Osteoblast (primary cell): ENCODE results near the gene DNM1L. TPM values are rescaled to one million over a fixed set of nuclear protein-coding genes. Genes with fewer than 3 reads are reported as not detected.

ENCODE experiments used
- DNase-seq: peaks from one replicate; pipeline ENCODE4 v3.0.0; 2011; ENCODE audit warnings: low spot score, mixed read lengths; ENCODE audit not compliant: insufficient read length; ENCODE audit errors: missing footprints
- H2AFZ ChIP-seq: 2 replicates; pipeline ENCODE4 v1.6.0; 2011; ENCODE audit warnings: mild to moderate bottlenecking, low read length
- H3K27ac ChIP-seq: 2 replicates; pipeline ENCODE4 v1.5.1; 2011; ENCODE audit warnings: mild to moderate bottlenecking, low read depth, low read length, moderate library complexity
- H3K27me3 ChIP-seq: 2 replicates; pipeline ENCODE4 v1.6.0; 2012; ENCODE audit warnings: mild to moderate bottlenecking, control low read depth, inconsistent platforms, low read length, moderate library complexity; ENCODE audit not compliant: insufficient read depth
- H3K36me3 ChIP-seq: 2 replicates; pipeline ENCODE4 v1.5.1; 2011; ENCODE audit warnings: mild to moderate bottlenecking, low read length, control low read depth, moderate library complexity; ENCODE audit not compliant: insufficient read depth
- H3K4me1 ChIP-seq: 2 replicates; pipeline ENCODE4 v1.5.1; 2011; ENCODE audit warnings: mild to moderate bottlenecking, low read length, control low read depth, moderate library complexity; ENCODE audit not compliant: insufficient read depth
- H3K4me2 ChIP-seq: 2 replicates; pipeline ENCODE4 v1.6.0; 2011; ENCODE audit warnings: mild to moderate bottlenecking, low read length; ENCODE audit not compliant: insufficient read depth
- H3K4me3 ChIP-seq: fragments of 200-600 bp; sonication (generic); 3 replicates; pipeline ENCODE4 v1.5.1; 2012; ENCODE audit warnings: mild to moderate bottlenecking, low read length, inconsistent platforms; ENCODE audit not compliant: insufficient read depth
- H3K79me2 ChIP-seq: 2 replicates; pipeline ENCODE4 v1.6.0; 2012; ENCODE audit warnings: mild to moderate bottlenecking, low read length, control low read depth, inconsistent platforms; ENCODE audit not compliant: insufficient read depth
- H3K9me3 ChIP-seq: 2 replicates; pipeline ENCODE4 v1.5.1; 2011; ENCODE audit warnings: low read depth, low read length, control low read depth
- H4K20me1 ChIP-seq: 2 replicates; pipeline ENCODE4 v1.6.0; 2012; ENCODE audit warnings: mild to moderate bottlenecking, low read length, control low read depth; ENCODE audit not compliant: insufficient read depth
- total RNA-seq: library from RNA; depleted of rRNA; stranded (reverse); fragments of >200 nt; gene quantifications from 2 replicates; pipeline ENCODE4 v1.2.3, GENCODE V29; 2012
- TF ChIP-seq, protein P1 (sequence below): IDR thresholded peaks from 2 replicates; pipeline ENCODE4 v1.5.1; 2011; ENCODE audit warnings: mild to moderate bottlenecking, low read depth, low read length, moderate library complexity; ENCODE audit errors: extremely low read depth

The DNM1L gene
- total RNA-seq, 1 donor, result 74.9 TPM

DNA sequence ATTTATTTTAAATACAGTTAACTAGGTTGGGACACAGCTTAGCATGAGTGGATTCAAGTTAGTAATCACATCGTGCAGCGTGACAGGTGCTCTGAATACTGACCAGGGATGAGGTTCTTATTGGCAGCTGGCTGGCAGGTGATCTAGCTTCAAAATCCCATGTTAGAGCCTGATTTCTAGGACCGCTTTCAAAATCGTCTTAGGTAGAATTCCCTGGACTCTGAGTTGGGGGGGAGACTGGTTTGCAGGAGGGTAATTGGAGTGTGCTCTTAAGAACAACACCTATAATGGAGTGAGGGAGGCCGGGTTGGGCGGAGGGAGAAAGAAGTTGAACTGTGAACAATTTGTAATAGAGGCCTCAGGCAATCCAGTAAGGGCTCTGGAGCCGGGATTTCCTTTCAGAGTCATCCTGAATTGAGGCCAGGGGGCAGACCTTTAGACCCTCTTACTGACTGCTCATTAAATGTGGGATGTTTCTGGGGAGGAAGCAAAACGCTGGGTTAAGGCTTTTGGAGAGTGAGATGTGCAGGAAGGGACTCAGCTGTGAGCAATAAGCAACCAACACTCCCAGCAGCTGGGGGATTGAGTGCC is 77.5 kb downstream of the DNM1L start:
- Histone ChIP-seq H3K27ac (peak overlapping the region; percentile 85), H3K79me2 (peaks cover 30% of the 10 kb centered on the region), H3K27me3 (no peaks in the 10 kb centered on the region), H3K4me1 (peaks cover 12% of the 10 kb centered on the region), H4K20me1 (no peaks in the 10 kb centered on the region), H3K36me3 (peaks cover 17% of the 10 kb centered on the region), H2AFZ (peak overlapping the region; percentile 97), H3K9me3 (no peaks in the 10 kb centered on the region), H3K4me2 (peak overlapping the region; percentile 100), H3K4me3 (peak overlapping the region; percentile 83)
- DNase-seq, result no peak
- TF ChIP-seq, protein P1, sequence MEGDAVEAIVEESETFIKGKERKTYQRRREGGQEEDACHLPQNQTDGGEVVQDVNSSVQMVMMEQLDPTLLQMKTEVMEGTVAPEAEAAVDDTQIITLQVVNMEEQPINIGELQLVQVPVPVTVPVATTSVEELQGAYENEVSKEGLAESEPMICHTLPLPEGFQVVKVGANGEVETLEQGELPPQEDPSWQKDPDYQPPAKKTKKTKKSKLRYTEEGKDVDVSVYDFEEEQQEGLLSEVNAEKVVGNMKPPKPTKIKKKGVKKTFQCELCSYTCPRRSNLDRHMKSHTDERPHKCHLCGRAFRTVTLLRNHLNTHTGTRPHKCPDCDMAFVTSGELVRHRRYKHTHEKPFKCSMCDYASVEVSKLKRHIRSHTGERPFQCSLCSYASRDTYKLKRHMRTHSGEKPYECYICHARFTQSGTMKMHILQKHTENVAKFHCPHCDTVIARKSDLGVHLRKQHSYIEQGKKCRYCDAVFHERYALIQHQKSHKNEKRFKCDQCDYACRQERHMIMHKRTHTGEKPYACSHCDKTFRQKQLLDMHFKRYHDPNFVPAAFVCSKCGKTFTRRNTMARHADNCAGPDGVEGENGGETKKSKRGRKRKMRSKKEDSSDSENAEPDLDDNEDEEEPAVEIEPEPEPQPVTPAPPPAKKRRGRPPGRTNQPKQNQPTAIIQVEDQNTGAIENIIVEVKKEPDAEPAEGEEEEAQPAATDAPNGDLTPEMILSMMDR, result no peak

DNA sequence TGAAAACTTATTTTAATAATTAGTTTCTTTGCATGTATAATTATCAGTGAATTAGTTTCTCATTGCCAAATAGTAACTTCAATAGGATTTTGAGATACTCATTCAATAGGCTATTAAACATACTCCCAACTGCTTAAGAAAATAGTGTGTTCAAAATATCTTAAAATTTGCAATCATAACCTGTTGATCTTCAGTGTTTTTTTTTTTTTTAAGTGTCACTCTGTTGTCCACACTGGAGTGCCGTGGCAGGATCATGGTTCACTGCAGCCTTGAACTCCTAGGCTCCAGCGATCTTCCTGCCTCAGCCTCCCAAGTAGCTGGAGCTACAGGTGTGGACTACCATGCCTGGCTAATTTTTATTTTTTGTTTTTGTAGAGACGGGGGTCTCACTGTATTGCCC is 78.1 kb downstream of the DNM1L start:
- Histone ChIP-seq H3K79me2 (peaks cover 27% of the 10 kb centered on the region), H3K27ac (no peak overlapping the region), H3K4me1 (peaks cover 12% of the 10 kb centered on the region), H2AFZ (no peak overlapping the region), H3K27me3 (no peaks in the 10 kb centered on the region), H4K20me1 (no peaks in the 10 kb centered on the region), H3K36me3 (peaks cover 11% of the 10 kb centered on the region), H3K4me3 (no peak overlapping the region), H3K9me3 (no peaks in the 10 kb centered on the region), H3K4me2 (no peak overlapping the region)
- TF ChIP-seq, protein P1, result no peak
- no peak for DNase-seq

DNA sequence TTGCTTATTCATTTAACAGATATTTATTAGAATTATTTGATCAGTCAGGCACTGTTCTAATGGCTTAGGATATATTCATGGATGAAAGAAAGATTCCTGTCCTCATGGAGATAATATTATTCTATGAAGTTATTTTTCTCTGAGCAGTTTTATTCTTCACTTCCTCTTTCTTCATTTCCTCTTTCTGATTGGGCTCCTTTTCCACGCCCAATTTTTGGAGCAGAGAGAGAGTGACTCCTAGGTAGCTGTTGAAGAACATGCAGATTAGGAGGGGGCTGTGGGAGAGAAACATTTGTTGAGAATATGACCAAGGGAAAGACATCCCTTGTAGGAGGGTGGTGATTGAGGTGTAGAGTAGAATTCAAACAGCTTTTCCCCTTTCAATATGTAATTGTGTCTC is 82.6 kb downstream of the DNM1L start:
- Histone ChIP-seq H3K27ac (no peak overlapping the region), H3K4me1 (no peaks in the 10 kb centered on the region), H3K79me2 (no peaks in the 10 kb centered on the region), H3K4me3 (no peak overlapping the region), H3K36me3 (no peaks in the 10 kb centered on the region), H2AFZ (no peak overlapping the region), H3K4me2 (no peak overlapping the region), H4K20me1 (no peaks in the 10 kb centered on the region), H3K27me3 (no peaks in the 10 kb centered on the region), H3K9me3 (no peaks in the 10 kb centered on the region)
- DNase-seq, result no peak
- TF ChIP-seq, protein P1, result no peak

- Histone ChIP-seq H4K20me1 (no peaks in the 10 kb centered on the region), H3K27me3 (no peaks in the 10 kb centered on the region), H3K27ac (no peak overlapping the region), H3K4me2 (no peak overlapping the region), H3K4me1 (no peaks in the 10 kb centered on the region), H3K4me3 (no peak overlapping the region), H3K79me2 (no peaks in the 10 kb centered on the region), H3K9me3 (no peaks in the 10 kb centered on the region), H2AFZ (no peak overlapping the region), H3K36me3 (no peaks in the 10 kb centered on the region)
- TF ChIP-seq, protein P1, result no peak
- no peak for DNase-seq
Observed at GRCh38 chr12:32765906-32766305, 86.8 kb downstream of the DNM1L start.
